Stimulated activated CD8-positive, alpha-beta memory T cell treated with anti-CD3 and anti-CD28 coated beads, Interleukin-4, amount 100 ng/mL, for 24 hours (primary cell): ENCODE data around the gene PRDX2.

Experiments
- DNase-seq: peaks from one replicate; pipeline ENCODE4 v3.0.0-alpha.2; 2020; ENCODE audit warnings: low read depth

Gene PRDX2

DNA sequence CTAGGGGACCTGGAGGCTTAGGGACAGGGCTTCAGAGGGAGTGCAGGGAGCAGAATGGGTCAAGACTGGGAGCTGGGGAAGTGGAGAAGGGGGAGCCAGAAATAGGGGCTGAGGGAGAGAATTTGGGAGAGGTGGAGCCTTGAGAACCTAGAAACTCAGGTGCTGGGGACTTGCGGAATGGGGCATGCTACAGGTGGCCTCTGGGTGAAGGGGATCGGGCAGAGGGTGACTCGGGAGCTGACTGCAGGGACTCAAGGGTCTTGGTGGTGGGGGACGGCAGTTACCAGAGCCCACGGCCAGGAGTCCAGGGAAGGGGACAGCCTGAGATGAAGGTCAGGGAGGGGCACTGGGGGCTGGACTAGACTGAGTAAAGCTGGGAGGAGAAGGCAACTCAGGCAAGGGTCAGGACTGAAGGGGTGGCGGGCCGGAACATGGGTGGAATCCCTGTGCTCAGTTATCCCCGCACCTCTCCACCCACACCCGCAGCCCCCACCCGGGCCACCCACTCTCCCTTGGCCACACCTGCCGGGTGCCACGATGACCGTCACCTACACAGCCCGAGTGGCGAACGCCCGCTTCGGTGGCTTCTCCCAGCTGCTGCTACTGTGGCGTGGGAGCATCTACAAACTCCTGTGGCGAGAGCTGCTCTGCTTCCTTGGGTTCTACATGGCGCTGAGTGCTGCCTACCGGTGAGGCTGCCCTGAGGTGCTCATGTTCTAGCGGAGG, 49.4 kb downstream of the PRDX2 start:
- no peak for DNase-seq

DNA sequence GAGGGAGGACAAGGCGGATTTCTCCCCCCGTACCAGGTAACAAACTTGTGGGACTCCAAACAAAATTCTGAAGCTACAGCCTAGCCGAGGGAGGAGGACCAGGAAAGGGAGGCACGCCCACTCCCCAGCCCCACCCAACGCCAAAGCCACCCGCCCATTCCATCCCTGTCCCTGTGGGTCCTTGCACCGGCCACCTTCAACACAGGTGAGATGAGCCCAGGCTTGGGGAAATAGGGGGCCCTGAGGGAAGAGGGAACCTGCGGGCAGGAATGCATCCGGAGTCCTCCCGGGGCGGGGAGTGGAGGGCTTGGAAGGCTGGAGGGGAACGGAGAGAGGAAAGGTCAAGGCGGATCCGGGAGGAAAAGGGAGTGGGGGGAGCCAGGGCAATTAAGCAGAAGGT, 50.0 kb downstream of the PRDX2 start, which contains the start of gene BEST2:
TSS of gene BEST2 (plus strand) at position 157 of the 400 bp plus-strand sequence. CDS start 802 bp downstream, outside the sequence.
- no peak for DNase-seq

GRCh38 chr19:12750851-12751250, 50.7 kb downstream of the PRDX2 start:
- no peak for DNase-seq

DNA sequence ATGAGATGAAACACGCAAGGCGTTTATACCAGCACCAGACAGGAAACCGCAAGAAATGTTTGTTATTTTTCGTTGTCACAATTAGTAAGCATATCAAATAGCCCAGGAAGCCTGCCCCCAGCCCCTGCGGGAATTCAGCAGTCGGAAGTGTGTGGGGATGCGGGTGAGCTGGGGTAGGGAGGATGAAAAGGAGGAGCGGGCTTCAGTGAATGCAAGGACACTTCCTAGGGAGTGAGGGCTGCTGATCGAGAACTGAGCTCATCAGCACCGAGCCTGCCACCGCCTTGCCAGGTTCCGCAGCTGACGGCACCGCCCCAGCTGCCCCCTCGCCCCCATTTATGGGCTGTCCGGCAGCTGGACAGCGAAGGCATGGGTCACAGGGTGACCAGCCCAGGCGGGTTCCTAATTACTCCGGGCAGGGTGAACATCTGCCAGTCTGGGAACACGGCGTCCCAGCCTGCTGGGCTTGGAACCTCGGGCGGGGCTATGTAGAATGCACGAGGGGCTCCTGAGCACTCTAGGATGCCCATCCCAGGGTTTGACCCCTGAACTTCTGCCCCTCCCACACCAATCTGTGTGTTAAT, 51.6 kb downstream of the PRDX2 start:
- DNase-seq: no peak

- DNase-seq: no peak
These were observed 53.1 kb downstream of the PRDX2 start for GRCh38 chr19:12748489-12748888.
